Middle frontal gyrus (tissue), 1 donor: Measurements from ENCODE around the gene C9orf153.
"Not testable (repeated sequence)": the region's sequence is repeated elsewhere in the genome, so short reads cannot be mapped to it uniquely, and the experiment has no call there.

Source experiments
- DNase-seq: peaks from one replicate; pipeline ENCODE4 v3.0.0-alpha.2; 2015; ENCODE audit warnings: low spot score; ENCODE audit errors: extremely low spot score

C9orf153 gene

GRCh38 chr9:86193088-86193487 is 66.4 kb downstream of the C9orf153 start:
- no peak for DNase-seq

GRCh38 chr9:86190700-86191099 is 68.8 kb downstream of the C9orf153 start:
- DNase-seq = not testable (repeated sequence)

GRCh38 chr9:86187121-86187520 is 72.3 kb downstream of the C9orf153 start:
- DNase-seq = no peak

GRCh38 chr9:86186696-86187095 is 72.8 kb downstream of the C9orf153 start:
- no peak for DNase-seq

GRCh38 chr9:86185872-86186271 is 73.6 kb downstream of the C9orf153 start:
- DNase-seq = no peak

GRCh38 chr9:86184138-86184524 is 75.3 kb downstream of the C9orf153 start:
- DNase-seq = no peak

- no peak for DNase-seq
Measured at GRCh38 chr9:86183229-86184137, 76.0 kb downstream of the C9orf153 start.

GRCh38 chr9:86181379-86182315 is 77.8 kb downstream of the C9orf153 start:
- DNase-seq = no peak

GRCh38 chr9:86178503-86178902 is 81.0 kb downstream of the C9orf153 start:
- no peak for DNase-seq

- no peak for DNase-seq
Measured at GRCh38 chr9:86177995-86178394, 81.5 kb downstream of the C9orf153 start.

- DNase-seq = no peak
Measured at GRCh38 chr9:86176468-86176867, 83.0 kb downstream of the C9orf153 start.

GRCh38 chr9:86175743-86176456 is 83.6 kb downstream of the C9orf153 start:
- no peak for DNase-seq

- no peak for DNase-seq
Measured at GRCh38 chr9:86175223-86175622, 84.2 kb downstream of the C9orf153 start.
